Measurements from ENCODE around the gene TNNI3K. TPM values are rescaled to one million over a fixed set of nuclear protein-coding genes. Genes with fewer than 3 reads are reported as not detected.

The TNNI3K gene
- total and polyA plus RNA-seq, 2 of the 8 experiments (the other 6 are each of a cell fraction or from before 2014, with no cell fraction given): 0.41 to 0.48 TPM

- H2BK5ac ChIP-seq (ENCODE audit: low read depth, low read length): no peak overlapping the region
- H3K79me2 ChIP-seq (ENCODE audit: control insufficient read depth in 1 of 2, insufficient read depth in 2 of 2, low read length in 2 of 2): no peaks in the 10 kb centered on the region
- DNase-seq (ENCODE audit: low read depth in 1 of 2, low spot score in 2 of 2) (no peak), FAIRE-seq (no peak)
- H3K4ac ChIP-seq (replicated peaks; ENCODE audit: insufficient read length, low read depth, low read length): no peak overlapping the region
- no peak overlapping the region for H3K23ac ChIP-seq (ENCODE audit: insufficient read length)
- H3K56ac ChIP-seq (replicated peaks; ENCODE audit: insufficient read length, low read depth, low read length): no peak overlapping the region
- H3K4me3 ChIP-seq (ENCODE audit: extremely low read depth in 1 of 4, insufficient read depth in 2 of 4, low read depth in 3 of 4, low read length in 4 of 4): no peak overlapping the region
- no peaks in the 10 kb centered on the region for H3K9me3 ChIP-seq (ENCODE audit: insufficient read depth in 2 of 2, low read depth in 1 of 2, low read length in 1 of 2)
- no peaks in the 10 kb centered on the region for H4K20me1 ChIP-seq (replicated peaks in 1 of 2; ENCODE audit: control insufficient read depth in 1 of 2, insufficient read depth in 2 of 2, low read length in 2 of 2)
- no peak overlapping the region for H2BK120ac ChIP-seq (replicated peaks; ENCODE audit: low read depth, low read length)
- H3K27ac ChIP-seq (ENCODE audit: low read depth, low read length): peak overlapping the region; percentile 40; the same call in 1 of the 2 replicates
- H3K27me3 ChIP-seq (replicated peaks in 1 of 4; ENCODE audit: control insufficient read depth in 3 of 4, extremely low read depth in 1 of 4, insufficient read depth in 3 of 4, low read length in 3 of 4): no peaks in the 10 kb centered on the region
- H2BK12ac ChIP-seq (ENCODE audit: low read depth, low read length): no peak overlapping the region
- no peak overlapping the region for H3K14ac ChIP-seq (ENCODE audit: insufficient read length)
- H2AK5ac ChIP-seq (ENCODE audit: low read depth, low read length): no peak overlapping the region
- no peaks in the 10 kb centered on the region for H3K36me3 ChIP-seq (ENCODE audit: control insufficient read depth in 2 of 4, insufficient read depth in 4 of 4, low read length in 3 of 4)
- no peak overlapping the region for H3K18ac ChIP-seq (ENCODE audit: extremely low read depth, low read length)
- no peak overlapping the region for H4K8ac ChIP-seq (ENCODE audit: extremely low read depth, insufficient read depth, low read length)
- ChIA-PET POLR2A (ENCODE audit: partially characterized antibody) (no interaction called here), CTCF (ENCODE audit: partially characterized antibody) (interaction anchor here (1.1 to 1.8 kb wide), 2 partner anchors 9 to 11 kb away, joined by 3 to 5 read pairs; no protein-coding TSS in a partner anchor)
- TF ChIP-seq CEBPB (IDR thresholded peaks at IDR 0.05; ENCODE audit: low read depth, low read length): peak; percentile 49; the same call in 1 of the 2 replicates
- no peak for TF ChIP-seq ATF2 (IDR thresholded peaks at IDR 0.05; ENCODE audit: low read length)
- H3K4me2 ChIP-seq (ENCODE audit: insufficient read depth in 1 of 2, low read depth in 2 of 2, low read length in 2 of 2): no peak overlapping the region
- no peaks in the 10 kb centered on the region for H3K79me1 ChIP-seq (ENCODE audit: low read depth, low read length)
- no peak overlapping the region for H2AFZ ChIP-seq (ENCODE audit: low read length)
- H4K91ac ChIP-seq (replicated peaks; ENCODE audit: insufficient read length, low read length): no peak overlapping the region
- WGBS, 2 experiments (ENCODE audit: extremely low coverage in 1 of 2, insufficient coverage in 1 of 2, insufficient read length in 1 of 2, insufficient replicate concordance in 2 of 2, low coverage in 1 of 2, low lambda C conversion rate in 2 of 2, missing lambda C conversion rate in 1 of 2): 91% methylated on average over 1 of the region's 1 CpG; no CpG with 5 or more reads in 1 of the 2 experiments
- no peak overlapping the region for H2BK20ac ChIP-seq (ENCODE audit: low read length)
- H3K9ac ChIP-seq (replicated peaks in 1 of 4; ENCODE audit: extremely low read depth in 1 of 4, low read depth in 3 of 4, low read length in 3 of 4): no peak overlapping the region
- H3K4me1 ChIP-seq (replicated peaks in 1 of 4; ENCODE audit: control insufficient read depth in 3 of 4, insufficient read depth in 4 of 4, low read length in 3 of 4): no peaks in the 10 kb centered on the region; a peak in 1 of 7 replicates
- H2BK15ac ChIP-seq (ENCODE audit: low read length): no peak overlapping the region
- no peak overlapping the region for H4K5ac ChIP-seq (ENCODE audit: insufficient read length, low read depth, low read length)
- H3K23me2 ChIP-seq (ENCODE audit: low read depth, low read length): no peaks in the 10 kb centered on the region
Observed at GRCh38 chr1:74343216-74343615, 108.0 kb downstream of the TNNI3K start.

All from H1 (cell line).